K562 (cell line): ENCODE data around the gene SCFD2. TPM values are rescaled to one million over a fixed set of nuclear protein-coding genes. Genes with fewer than 3 reads are reported as not detected.

Experiments
- ARHGAP35 ChIP-seq: fragments of 450-650 bp; IDR thresholded peaks from 2 replicates; pipeline ENCODE4 v1.6.1; 2018; ENCODE audit not compliant: partially characterized antibody
- TSC22D4 ChIP-seq: fragments of 450-650 bp; IDR thresholded peaks from 2 replicates; pipeline ENCODE4 v1.6.1; 2016; ENCODE audit warnings: missing genetic modification characterization, missing biosample characterization, control low read depth
- ZNF408 ChIP-seq: fragments of 250-450 bp; sonication (Bioruptor Pico); IDR thresholded peaks from 2 replicates; pipeline ENCODE4 v1.4.0; 2020; ENCODE audit warnings: low read depth, mild to moderate bottlenecking, moderate library complexity
- polyA plus RNA-seq, 8 experiments: library from polyadenylated mRNA; depleted of rRNA in 4 of 8; stranded (reverse) in 5 of 8; unstranded in 3 of 8; fragments of >200 nt; fragmentation: Nextera tagmentation in 2 of 8; fragmentation: Illumina TruSeq in 1 of 8; extraction: Ambion mirVana in 2 of 8; extraction: Trizol in 1 of 8; gene quantifications; 2 replicates each; pipeline versions ENCODE4 v1.2.1 to v1.2.3, GENCODE V29; 2011 to 2014; ENCODE audit warnings: inconsistent platforms in 1 of 8, missing spikeins in 1 of 8
- total RNA-seq, 7 experiments: library from RNA; depleted of rRNA in 6 of 7; stranded (reverse); fragments of >200 nt in 6 of 7; fragmentation: Illumina TruSeq in 2 of 7; extraction: Trizol in 2 of 7; gene quantifications; 2 replicates each; pipeline versions ENCODE4 v1.2.1 to v1.2.3, GENCODE V29; 2011 to 2021; ENCODE audit warnings: low replicate concordance in 1 of 7
- TF ChIP-seq, protein P1 (sequence below): fragments of 200-600 bp; sonication (generic); IDR thresholded peaks from one replicate; pipeline ENCODE4 v1.6.1; 2012; ENCODE audit warnings: mild to moderate bottlenecking, low read depth, low read length, inconsistent platforms
- TF ChIP-seq, protein P2 (sequence below): fragments of 250-450 bp; sonication (Bioruptor Pico); IDR thresholded peaks from 2 replicates; pipeline ENCODE4 v1.4.0; 2020
- TF ChIP-seq, protein P3 (sequence below): IDR thresholded peaks from 2 replicates; pipeline ENCODE4 v1.6.1; 2012; ENCODE audit warnings: low read depth, low read length, improper control_type of control experiment, borderline replicate concordance

SCFD2 gene
- total and polyA plus RNA-seq, 9 of the 15 experiments (the other 6 are each of a cell fraction or from before 2014, with no cell fraction given): 5.7 to 30.3 (median 22.8) TPM

DNA sequence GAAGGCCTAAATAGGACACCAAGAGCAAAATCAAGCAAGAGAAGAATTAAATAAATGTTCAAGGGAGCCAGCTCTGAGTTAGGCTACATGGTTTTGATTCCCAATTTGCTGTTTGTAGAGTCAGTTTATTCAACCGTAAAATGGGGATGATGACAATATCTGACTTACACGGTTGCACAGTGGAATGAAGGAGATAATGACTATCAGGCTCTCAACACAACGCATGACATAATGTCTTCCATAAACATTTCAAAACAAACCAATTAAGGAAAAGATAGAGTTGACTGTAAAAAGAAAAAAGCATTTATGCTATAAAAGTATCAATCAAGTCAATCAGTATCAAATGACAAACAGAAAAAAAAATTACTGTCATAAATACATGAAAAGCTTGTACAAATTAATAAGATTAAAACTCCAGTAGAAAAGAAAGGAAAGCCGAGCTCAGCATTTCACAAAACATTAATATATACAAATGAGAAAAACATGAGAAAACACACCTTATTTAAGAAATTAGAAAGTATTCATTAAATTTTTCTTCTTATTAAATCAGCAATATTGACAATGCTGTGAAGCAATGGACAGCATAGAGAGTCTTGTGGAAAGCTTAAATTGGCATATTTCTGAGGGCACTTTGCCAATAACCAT is 179.0 kb downstream of the SCFD2 start (continued):
- TF ChIP-seq, protein P1, sequence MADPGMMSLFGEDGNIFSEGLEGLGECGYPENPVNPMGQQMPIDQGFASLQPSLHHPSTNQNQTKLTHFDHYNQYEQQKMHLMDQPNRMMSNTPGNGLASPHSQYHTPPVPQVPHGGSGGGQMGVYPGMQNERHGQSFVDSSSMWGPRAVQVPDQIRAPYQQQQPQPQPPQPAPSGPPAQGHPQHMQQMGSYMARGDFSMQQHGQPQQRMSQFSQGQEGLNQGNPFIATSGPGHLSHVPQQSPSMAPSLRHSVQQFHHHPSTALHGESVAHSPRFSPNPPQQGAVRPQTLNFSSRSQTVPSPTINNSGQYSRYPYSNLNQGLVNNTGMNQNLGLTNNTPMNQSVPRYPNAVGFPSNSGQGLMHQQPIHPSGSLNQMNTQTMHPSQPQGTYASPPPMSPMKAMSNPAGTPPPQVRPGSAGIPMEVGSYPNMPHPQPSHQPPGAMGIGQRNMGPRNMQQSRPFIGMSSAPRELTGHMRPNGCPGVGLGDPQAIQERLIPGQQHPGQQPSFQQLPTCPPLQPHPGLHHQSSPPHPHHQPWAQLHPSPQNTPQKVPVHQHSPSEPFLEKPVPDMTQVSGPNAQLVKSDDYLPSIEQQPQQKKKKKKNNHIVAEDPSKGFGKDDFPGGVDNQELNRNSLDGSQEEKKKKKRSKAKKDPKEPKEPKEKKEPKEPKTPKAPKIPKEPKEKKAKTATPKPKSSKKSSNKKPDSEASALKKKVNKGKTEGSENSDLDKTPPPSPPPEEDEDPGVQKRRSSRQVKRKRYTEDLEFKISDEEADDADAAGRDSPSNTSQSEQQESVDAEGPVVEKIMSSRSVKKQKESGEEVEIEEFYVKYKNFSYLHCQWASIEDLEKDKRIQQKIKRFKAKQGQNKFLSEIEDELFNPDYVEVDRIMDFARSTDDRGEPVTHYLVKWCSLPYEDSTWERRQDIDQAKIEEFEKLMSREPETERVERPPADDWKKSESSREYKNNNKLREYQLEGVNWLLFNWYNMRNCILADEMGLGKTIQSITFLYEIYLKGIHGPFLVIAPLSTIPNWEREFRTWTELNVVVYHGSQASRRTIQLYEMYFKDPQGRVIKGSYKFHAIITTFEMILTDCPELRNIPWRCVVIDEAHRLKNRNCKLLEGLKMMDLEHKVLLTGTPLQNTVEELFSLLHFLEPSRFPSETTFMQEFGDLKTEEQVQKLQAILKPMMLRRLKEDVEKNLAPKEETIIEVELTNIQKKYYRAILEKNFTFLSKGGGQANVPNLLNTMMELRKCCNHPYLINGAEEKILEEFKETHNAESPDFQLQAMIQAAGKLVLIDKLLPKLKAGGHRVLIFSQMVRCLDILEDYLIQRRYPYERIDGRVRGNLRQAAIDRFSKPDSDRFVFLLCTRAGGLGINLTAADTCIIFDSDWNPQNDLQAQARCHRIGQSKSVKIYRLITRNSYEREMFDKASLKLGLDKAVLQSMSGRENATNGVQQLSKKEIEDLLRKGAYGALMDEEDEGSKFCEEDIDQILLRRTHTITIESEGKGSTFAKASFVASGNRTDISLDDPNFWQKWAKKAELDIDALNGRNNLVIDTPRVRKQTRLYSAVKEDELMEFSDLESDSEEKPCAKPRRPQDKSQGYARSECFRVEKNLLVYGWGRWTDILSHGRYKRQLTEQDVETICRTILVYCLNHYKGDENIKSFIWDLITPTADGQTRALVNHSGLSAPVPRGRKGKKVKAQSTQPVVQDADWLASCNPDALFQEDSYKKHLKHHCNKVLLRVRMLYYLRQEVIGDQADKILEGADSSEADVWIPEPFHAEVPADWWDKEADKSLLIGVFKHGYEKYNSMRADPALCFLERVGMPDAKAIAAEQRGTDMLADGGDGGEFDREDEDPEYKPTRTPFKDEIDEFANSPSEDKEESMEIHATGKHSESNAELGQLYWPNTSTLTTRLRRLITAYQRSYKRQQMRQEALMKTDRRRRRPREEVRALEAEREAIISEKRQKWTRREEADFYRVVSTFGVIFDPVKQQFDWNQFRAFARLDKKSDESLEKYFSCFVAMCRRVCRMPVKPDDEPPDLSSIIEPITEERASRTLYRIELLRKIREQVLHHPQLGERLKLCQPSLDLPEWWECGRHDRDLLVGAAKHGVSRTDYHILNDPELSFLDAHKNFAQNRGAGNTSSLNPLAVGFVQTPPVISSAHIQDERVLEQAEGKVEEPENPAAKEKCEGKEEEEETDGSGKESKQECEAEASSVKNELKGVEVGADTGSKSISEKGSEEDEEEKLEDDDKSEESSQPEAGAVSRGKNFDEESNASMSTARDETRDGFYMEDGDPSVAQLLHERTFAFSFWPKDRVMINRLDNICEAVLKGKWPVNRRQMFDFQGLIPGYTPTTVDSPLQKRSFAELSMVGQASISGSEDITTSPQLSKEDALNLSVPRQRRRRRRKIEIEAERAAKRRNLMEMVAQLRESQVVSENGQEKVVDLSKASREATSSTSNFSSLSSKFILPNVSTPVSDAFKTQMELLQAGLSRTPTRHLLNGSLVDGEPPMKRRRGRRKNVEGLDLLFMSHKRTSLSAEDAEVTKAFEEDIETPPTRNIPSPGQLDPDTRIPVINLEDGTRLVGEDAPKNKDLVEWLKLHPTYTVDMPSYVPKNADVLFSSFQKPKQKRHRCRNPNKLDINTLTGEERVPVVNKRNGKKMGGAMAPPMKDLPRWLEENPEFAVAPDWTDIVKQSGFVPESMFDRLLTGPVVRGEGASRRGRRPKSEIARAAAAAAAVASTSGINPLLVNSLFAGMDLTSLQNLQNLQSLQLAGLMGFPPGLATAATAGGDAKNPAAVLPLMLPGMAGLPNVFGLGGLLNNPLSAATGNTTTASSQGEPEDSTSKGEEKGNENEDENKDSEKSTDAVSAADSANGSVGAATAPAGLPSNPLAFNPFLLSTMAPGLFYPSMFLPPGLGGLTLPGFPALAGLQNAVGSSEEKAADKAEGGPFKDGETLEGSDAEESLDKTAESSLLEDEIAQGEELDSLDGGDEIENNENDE: no peak
- TF ChIP-seq ARHGAP35 (no peak), ZNF408 (no peak), TSC22D4 (tag) (no peak)
- TF ChIP-seq, protein P2, sequence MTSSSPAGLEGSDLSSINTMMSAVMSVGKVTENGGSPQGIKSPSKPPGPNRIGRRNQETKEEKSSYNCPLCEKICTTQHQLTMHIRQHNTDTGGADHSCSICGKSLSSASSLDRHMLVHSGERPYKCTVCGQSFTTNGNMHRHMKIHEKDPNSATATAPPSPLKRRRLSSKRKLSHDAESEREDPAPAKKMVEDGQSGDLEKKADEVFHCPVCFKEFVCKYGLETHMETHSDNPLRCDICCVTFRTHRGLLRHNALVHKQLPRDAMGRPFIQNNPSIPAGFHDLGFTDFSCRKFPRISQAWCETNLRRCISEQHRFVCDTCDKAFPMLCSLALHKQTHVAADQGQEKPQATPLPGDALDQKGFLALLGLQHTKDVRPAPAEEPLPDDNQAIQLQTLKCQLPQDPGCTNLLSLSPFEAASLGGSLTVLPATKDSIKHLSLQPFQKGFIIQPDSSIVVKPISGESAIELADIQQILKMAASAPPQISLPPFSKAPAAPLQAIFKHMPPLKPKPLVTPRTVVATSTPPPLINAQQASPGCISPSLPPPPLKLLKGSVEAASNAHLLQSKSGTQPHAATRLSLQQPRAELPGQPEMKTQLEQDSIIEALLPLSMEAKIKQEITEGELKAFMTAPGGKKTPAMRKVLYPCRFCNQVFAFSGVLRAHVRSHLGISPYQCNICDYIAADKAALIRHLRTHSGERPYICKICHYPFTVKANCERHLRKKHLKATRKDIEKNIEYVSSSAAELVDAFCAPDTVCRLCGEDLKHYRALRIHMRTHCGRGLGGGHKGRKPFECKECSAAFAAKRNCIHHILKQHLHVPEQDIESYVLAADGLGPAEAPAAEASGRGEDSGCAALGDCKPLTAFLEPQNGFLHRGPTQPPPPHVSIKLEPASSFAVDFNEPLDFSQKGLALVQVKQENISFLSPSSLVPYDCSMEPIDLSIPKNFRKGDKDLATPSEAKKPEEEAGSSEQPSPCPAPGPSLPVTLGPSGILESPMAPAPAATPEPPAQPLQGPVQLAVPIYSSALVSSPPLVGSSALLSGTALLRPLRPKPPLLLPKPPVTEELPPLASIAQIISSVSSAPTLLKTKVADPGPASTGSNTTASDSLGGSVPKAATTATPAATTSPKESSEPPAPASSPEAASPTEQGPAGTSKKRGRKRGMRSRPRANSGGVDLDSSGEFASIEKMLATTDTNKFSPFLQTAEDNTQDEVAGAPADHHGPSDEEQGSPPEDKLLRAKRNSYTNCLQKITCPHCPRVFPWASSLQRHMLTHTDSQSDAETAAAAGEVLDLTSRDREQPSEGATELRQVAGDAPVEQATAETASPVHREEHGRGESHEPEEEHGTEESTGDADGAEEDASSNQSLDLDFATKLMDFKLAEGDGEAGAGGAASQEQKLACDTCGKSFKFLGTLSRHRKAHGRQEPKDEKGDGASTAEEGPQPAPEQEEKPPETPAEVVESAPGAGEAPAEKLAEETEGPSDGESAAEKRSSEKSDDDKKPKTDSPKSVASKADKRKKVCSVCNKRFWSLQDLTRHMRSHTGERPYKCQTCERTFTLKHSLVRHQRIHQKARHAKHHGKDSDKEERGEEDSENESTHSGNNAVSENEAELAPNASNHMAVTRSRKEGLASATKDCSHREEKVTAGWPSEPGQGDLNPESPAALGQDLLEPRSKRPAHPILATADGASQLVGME (CRISPR knock-in tag): no peak
- TF ChIP-seq, protein P3, sequence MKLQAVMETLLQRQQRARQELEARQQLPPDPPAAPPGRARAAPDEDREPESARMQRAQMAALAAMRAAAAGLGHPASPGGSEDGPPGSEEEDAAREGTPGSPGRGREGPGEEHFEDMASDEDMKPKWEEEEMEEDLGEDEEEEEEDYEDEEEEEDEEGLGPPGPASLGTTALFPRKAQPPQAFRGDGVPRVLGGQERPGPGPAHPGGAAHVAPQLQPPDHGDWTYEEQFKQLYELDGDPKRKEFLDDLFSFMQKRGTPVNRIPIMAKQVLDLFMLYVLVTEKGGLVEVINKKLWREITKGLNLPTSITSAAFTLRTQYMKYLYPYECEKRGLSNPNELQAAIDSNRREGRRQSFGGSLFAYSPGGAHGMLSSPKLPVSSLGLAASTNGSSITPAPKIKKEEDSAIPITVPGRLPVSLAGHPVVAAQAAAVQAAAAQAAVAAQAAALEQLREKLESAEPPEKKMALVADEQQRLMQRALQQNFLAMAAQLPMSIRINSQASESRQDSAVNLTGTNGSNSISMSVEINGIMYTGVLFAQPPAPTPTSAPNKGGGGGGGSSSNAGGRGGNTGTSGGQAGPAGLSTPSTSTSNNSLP: peak; percentile 39; the same call in 1 of the 2 replicates
